ENCODE measurements around the gene RAB40A.

RAB40A gene

DNA sequence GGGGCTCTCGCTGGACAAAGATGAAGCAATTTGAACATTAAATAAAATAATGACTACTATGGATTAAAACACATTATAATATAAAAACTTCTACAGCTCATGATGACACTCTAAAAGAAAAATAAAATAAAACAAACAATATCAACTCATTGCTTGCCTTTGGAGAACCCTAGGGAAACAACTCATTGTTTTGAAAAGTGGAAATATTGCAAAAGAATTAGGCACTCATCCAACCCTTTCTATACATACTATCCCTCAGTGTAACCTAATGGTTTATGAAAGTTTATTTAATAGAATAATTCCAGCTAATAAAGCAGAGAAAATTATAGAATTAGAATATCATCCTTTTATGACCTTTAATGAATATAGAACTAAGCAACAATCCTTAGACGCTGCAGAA, 718 bp downstream of the RAB40A start:
- TF ChIP-seq CTCF (IDR thresholded peaks at IDR 0.05; ENCODE audit: low read depth, low read length): no peak
- Histone ChIP-seq H3K4me1 (no peaks in the 10 kb centered on the region), H3K9me3 (no peaks in the 10 kb centered on the region), H3K27me3 (no peaks in the 10 kb centered on the region), H3K36me3 (no peaks in the 10 kb centered on the region), H3K4me3 (ENCODE audit: low read depth, low read length) (no peak overlapping the region)
- no peak for DNase-seq

DNA sequence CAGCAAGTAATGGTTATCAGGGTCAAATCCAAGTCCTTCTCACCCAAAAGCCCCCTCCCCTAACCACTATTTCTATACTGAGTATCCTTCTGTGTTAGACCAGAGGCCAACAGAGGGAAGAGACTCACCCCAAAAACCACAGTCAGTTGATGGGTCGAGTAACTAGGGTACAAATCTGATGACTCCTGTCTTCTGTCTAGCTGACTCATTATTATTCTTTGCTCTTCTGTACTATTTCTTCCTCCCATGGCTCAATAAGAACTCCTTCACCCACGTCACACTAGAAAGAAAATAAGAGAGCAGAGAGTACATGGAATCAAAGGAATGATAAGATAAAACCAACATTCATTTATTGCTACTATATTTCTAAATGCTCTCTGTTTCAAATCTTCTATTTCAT, 2.0 kb downstream of the RAB40A start:
- no peak for TF ChIP-seq CTCF (IDR thresholded peaks at IDR 0.05; ENCODE audit: low read depth, low read length)
- no peak for DNase-seq

DNA sequence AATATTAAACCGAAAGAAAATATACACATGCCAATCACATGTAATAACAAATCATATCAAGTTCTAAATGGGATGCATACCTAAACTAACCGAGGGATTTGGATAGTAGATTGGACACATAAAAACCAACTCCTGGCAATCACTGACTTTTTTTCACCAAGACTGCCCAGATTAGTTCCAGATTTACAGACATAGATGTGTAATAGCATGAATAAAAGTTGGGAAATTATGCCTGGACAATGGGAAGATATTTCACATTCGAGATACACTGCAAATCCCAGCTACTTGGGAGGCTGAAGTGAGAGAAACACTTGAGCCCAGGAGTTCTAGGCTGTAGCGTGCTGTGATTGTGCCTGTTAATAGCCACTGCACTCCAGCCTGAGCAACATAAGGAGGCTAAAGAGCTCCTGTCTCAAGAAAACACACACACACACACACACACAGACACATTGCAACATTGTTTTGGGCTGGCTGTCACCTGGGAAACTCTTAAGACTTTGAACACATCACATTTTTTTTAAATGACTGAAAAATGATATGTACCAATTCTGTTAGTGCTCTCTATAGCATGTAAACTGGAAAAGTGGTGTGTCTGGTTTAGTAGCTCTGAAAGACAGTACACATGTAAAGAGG, 5.7 kb downstream of the RAB40A start:
- no peaks in the 10 kb centered on the region for H3K9me3 ChIP-seq
- TF ChIP-seq CTCF (IDR thresholded peaks at IDR 0.05; ENCODE audit: low read depth, low read length): no peak
- H3K4me3 ChIP-seq (ENCODE audit: low read depth, low read length): no peak overlapping the region
- H3K27me3 ChIP-seq: no peaks in the 10 kb centered on the region
- no peak for DNase-seq
- no peaks in the 10 kb centered on the region for H3K36me3 ChIP-seq
- H3K4me1 ChIP-seq: no peaks in the 10 kb centered on the region

More for the DNA sequence above, 2.0 kb downstream of the RAB40A start:
- Histone ChIP-seq H3K9me3 (no peaks in the 10 kb centered on the region), H3K4me1 (no peaks in the 10 kb centered on the region), H3K27me3 (no peaks in the 10 kb centered on the region), H3K4me3 (ENCODE audit: low read depth, low read length) (no peak overlapping the region), H3K36me3 (no peaks in the 10 kb centered on the region)

- Histone ChIP-seq H3K9me3 (no peaks in the 10 kb centered on the region), H3K4me1 (no peaks in the 10 kb centered on the region), H3K36me3 (no peaks in the 10 kb centered on the region), H3K27me3 (no peaks in the 10 kb centered on the region), H3K4me3 (ENCODE audit: low read depth, low read length) (no peak overlapping the region)
- no peak for DNase-seq
- no peak for TF ChIP-seq CTCF (IDR thresholded peaks at IDR 0.05; ENCODE audit: low read depth, low read length)
These were observed 6.2 kb downstream of the RAB40A start for GRCh38 chrX:103513067-103513466.

GRCh38 chrX:103510031-103510430, 9.3 kb downstream of the RAB40A start:
- Histone ChIP-seq H3K9me3 (no peaks in the 10 kb centered on the region), H3K4me1 (no peaks in the 10 kb centered on the region), H3K36me3 (no peaks in the 10 kb centered on the region), H3K27me3 (no peaks in the 10 kb centered on the region), H3K4me3 (ENCODE audit: low read depth, low read length) (no peak overlapping the region)
- DNase-seq: no peak
- no peak for TF ChIP-seq CTCF (IDR thresholded peaks at IDR 0.05; ENCODE audit: low read depth, low read length)

DNA sequence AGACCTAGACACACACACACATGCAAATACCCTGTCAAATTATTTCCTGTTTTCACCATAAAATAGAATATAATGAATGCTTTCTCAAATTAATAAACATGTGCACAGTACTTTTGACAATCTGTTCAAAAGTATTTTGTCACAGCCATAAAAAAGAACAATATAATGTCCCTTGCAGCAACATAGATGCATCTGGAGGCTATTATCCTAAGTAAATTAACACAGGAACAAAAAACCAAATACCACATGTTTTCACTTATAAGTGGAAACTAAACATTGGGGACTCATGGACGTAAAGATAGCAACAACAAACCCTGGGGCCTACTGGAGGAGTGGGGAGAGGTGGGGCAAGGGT, 15.5 kb downstream of the RAB40A start:
- Histone ChIP-seq H3K4me3 (ENCODE audit: low read depth, low read length) (no peak overlapping the region), H3K4me1 (no peaks in the 10 kb centered on the region), H3K9me3 (no peaks in the 10 kb centered on the region), H3K27me3 (no peaks in the 10 kb centered on the region), H3K36me3 (no peaks in the 10 kb centered on the region)
- TF ChIP-seq CTCF (IDR thresholded peaks at IDR 0.05; ENCODE audit: low read depth, low read length): no peak
- DNase-seq: no peak

Measured in BE2C (cell line).